Uterus (tissue), 2 donors: Measurements from ENCODE around the gene CCIN.

Experiments used
- CTCF ChIP-seq, 4 experiments: fragments of 200-600 bp in 2 of 4; fragments of 450-650 bp in 2 of 4; sonication (generic) in 2 of 4; IDR thresholded peaks; one replicate each; pipeline ENCODE4 v1.5.1; 2016 to 2019; ENCODE audit warnings: antibody characterized with exemption in 4 of 4, mild to moderate bottlenecking in 2 of 4, moderate library complexity in 1 of 4
- POLR2A ChIP-seq, 2 donors: fragments of 450-650 bp; IDR thresholded peaks; one replicate each; pipeline ENCODE4 v1.6.1; 2016; ENCODE audit warnings: antibody characterized with exemption in 2 of 2, mild to moderate bottlenecking in 1 of 2, moderate library complexity in 1 of 2

GRCh38 chr9:36128349-36128748, 40.8 kb upstream of the CCIN start:
- TF ChIP-seq CTCF (IDR thresholded peaks at IDR 0.05) (no peak), POLR2A (IDR thresholded peaks at IDR 0.05) (no peak)
